HG02970 (cell line): Measurements from ENCODE around the gene TEX9.
"Not testable (repeated sequence)": the region's sequence is repeated elsewhere in the genome, so short reads cannot be mapped to it uniquely, and the experiment has no call there.

Source experiments
- ATAC-seq: cut with Tn5 transposase; IDR thresholded peaks from one replicate; pipeline ENCODE4 v1.9.1; 2021; ENCODE audit warnings: mild to moderate bottlenecking, moderate library complexity, moderate number of reproducible peaks; ENCODE audit not compliant: unreplicated experiment, low FRiP score

Gene TEX9

GRCh38 chr15:56358604-56359003, 6.6 kb upstream of the TEX9 start:
- ATAC-seq, result no peak

DNA sequence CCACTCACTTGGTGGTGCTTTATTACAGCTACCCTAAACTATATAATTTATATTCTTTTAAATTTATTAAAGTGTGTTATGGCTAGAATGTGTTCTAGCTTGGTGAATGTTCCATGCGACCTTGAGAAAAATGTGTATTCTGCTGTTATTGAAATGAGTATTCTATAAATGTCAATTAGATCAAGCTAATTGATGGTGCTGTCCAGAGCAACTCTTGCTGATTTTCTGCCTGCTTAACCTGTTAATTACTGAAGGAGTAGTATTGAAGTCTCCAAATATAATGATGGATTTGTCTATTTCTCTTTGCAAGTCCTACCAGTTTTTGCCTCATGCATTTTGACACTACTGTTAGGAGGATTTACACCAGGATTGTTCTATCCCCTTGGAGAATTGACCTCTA, 3.2 kb upstream of the TEX9 start:
- ATAC-seq, result no peak

GRCh38 chr15:56366211-56366610, 985 bp downstream of the TEX9 start:
- no peak for ATAC-seq

- no peak for ATAC-seq
These were observed 1.9 kb downstream of the TEX9 start for GRCh38 chr15:56367156-56367555.

GRCh38 chr15:56369234-56369633, 4.0 kb downstream of the TEX9 start:
- ATAC-seq, result no peak

GRCh38 chr15:56371495-56372147, 6.4 kb downstream of the TEX9 start:
- ATAC-seq, result peak; percentile 82

- not testable (repeated sequence) for ATAC-seq
These were observed 9.5 kb downstream of the TEX9 start for GRCh38 chr15:56374693-56375092.

DNA sequence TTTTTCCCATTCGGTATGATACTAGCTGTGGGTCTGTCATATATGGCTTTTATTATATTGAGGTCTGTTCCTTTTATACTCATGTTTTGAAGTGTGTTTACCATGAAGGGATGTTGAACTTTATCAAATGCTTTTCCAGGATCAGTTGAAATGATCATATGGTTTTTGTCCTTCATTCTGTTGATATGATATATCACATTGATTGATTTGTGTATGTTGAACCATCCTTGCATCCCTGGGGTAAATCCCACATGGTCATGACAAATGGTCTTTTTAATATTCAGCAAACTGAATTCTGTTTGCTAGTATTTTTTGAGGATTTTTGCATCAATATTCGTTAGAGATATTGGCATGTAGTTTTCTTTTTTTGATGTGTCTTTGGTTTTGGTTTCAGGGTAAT, 12.6 kb downstream of the TEX9 start:
- ATAC-seq, result not testable (repeated sequence)

DNA sequence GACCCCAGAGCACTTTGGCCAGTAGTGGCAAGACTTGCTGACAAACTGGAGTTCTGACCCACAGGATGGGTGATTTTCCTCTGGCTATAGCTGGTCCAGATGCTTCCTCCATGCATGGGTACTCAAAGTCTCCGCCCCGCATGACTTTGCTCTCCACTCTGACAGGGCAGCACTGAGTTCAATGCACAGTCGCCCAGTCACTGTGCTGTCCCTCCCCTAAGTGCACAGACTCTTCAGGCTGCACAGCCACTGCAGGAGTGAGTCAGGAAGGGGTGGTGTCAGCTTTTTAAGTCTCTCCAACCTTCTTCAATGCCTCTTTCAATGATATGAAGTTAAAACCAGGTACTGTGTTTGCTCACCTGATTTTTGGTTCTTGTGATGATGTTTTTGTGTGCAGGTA, 17.8 kb downstream of the TEX9 start:
- no peak for ATAC-seq

- no peak for ATAC-seq
These were observed 20.7 kb downstream of the TEX9 start for GRCh38 chr15:56385908-56386307.

DNA sequence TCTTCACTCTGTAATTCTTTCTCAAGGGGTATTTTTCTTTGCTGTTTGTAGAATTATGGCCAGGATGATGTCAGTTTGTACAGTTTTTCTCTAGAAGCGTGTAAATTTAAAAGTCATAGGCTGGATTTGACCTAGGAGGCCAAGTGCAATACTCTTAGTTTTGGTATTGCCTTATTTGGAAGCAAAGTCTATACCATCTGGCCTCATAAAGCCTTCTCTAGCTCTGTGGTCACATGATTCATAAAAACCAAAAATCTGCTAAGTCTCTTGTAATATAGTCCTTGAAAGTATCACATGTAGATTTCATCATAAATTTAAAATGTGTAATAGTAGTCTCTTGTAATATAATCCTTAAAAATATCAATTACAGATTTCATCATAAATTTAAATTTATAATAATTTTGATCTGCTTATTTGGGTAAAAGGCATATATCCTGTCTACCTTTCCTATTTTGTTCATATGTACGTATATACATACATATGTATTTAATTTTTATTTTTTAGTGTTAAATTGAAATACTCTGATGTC, 25.6 kb downstream of the TEX9 start:
- no peak for ATAC-seq

DNA sequence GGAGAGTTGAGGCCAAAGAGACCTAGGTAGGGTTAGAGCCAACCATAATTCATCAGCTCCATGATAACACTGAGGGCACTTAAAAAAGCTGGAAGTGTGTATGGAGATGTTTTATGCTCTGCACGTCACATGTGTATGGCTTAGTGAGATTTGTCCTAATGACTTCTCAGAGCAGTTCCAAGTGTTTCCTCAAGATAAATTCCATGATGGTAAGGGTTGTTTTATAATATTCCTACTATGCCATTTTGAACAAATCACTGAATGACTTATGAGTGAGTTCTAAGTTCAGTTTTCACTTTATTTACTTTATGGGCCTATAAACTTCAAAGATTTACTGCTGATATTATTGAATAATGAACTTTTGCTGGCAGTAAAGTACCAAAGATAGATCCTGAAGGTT, 28.1 kb downstream of the TEX9 start:
- ATAC-seq, result no peak

GRCh38 chr15:56394909-56395308, 29.7 kb downstream of the TEX9 start:
- ATAC-seq, result no peak

GRCh38 chr15:56397325-56397724, 32.1 kb downstream of the TEX9 start:
- not testable (repeated sequence) for ATAC-seq

DNA sequence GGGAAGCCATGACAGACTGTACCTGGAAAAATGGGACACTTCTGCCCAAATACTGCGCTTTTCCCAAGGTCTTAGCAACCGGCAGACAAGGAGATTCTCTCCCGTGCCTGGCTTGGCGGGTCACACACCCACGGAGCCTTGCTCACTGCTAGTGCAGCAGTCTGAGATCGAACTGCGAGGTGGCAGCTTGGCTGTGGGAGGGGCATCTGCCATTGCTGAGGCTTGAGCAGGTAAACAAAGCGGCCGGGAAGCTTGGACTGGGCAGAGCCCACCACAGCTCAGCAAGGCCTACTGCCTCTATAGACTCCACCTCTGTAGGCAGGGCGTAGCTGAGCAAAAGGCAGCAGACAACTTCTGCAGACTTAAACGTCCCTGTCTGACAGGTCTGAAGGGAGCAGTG, 34.0 kb downstream of the TEX9 start:
- ATAC-seq, result not testable (repeated sequence)

DNA sequence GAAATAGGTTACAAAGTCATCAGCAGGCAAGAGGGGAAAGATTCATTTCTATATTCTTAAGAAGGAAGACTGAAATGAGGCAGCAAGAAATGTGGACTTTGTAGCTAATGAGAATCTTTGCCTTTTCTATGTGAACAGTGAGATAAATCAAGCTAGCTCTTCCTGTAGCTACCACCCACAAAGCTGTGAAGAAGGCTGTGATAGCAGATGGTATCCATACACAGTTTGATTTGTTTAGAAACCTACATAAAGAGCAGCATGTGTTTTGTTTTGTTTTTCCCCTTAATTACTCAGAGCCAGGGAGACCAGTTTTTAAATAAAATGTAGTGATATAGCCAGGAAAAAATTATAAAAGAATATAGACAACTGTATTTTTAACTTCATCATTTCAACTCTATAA, 45.5 kb downstream of the TEX9 start:
- ATAC-seq, result no peak

GRCh38 chr15:56411122-56411749, 46.0 kb downstream of the TEX9 start:
- ATAC-seq, result no peak

DNA sequence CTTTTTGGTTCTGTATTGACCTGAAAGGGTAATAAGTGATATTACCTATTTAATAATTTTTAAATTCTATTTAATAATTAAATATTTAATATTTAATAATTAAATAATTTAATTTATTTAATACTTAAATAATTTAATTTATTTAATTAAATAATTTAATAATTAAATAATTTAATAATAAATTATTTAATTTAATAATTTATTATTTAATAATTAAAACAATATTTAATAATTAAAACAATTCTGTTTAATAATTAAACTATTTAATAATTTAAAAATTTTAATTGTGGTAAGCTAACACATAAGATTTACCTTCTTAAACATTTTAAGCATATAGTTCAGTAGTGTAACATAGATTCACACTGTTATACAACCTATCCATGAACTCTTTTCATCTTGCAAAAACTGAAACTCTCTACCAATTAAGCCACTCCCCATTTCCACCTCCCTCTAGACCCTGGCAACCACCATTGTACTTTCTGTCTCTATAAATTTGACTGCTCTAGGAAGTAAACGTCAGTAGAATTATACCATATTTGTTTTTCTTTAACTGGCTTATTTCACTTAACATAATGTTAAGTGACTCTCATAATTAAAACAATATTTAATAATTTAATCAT, 48.0 kb downstream of the TEX9 start:
- not testable (repeated sequence) for ATAC-seq

- no peak for ATAC-seq
These were observed 60.0 kb downstream of the TEX9 start for GRCh38 chr15:56425276-56425675.

DNA sequence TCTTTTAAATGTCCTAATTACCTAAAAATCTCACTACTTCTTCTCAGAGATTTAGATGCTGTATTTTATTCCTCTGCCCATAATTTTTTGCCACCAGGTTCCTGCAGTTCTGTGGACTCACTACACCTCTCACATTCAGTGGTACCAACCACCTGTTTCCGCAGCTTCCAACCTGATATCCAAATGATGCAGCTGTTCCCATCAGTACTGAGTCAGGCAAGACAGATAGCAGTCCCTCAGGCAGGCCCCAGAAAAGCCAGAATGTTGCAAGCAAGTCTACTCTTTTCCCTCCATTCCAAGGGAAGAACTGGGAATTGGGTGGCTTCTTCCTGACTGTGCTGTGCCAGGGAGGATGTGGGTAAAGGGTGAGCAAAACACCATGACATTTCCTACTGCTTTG, 60.8 kb downstream of the TEX9 start:
- ATAC-seq, result no peak

DNA sequence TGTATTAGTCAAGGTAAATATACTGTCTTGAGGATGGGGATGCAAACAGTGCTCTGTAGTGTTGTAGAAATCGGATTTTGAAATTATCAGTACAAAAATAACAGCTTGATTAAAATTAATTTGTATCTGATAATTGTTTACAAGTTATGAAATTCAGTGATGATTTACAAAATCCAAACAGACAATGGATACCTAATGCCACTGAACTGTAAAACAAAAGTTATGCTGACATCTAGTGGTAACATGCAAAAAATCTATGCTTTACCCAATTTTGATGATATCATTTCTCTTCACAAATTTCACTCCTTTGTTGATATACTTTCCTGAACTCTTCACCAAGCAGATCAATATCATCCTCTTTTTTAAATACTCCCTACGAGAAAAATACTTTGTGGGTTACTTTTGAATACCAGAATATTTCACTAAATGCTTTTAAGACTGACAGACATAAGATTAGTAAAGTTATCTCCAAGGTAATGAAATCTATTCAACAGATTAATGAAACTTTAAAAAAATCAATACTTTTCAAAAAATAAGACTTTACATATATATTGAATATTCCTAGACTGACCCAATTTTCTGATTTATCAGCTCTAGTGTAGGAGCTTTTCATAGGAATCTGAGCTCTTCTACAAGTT, 63.7 kb downstream of the TEX9 start:
- ATAC-seq, result no peak
